Dendritic cell treated with granulocyte-macrophage colony-stimulating factor and Interleukin-4, amounts not matched to agents 40 ng/mL and 50 ng/mL, for 4 days (primary cell): ENCODE measurements around the gene SARNP.

Experiments used
- H3K27ac Mint-ChIP-seq: one replicate; pipeline ENCODE4 v1.8.0; 2022; ENCODE audit warnings: mild to moderate bottlenecking, mixed read lengths
- H3K27me3 Mint-ChIP-seq: one replicate; pipeline ENCODE4 v1.8.0; 2022; ENCODE audit warnings: mild to moderate bottlenecking, mixed read lengths
- H3K36me3 Mint-ChIP-seq: one replicate; pipeline ENCODE4 v1.8.0; 2022; ENCODE audit warnings: low read depth, mixed read lengths
- H3K4me1 Mint-ChIP-seq: one replicate; pipeline ENCODE4 v1.8.0; 2022; ENCODE audit warnings: low read depth, mixed read lengths
- H3K4me3 Mint-ChIP-seq: one replicate; pipeline ENCODE4 v1.8.0; 2022; ENCODE audit warnings: mild to moderate bottlenecking, moderate library complexity, mixed read lengths
- H3K9me3 Mint-ChIP-seq: one replicate; pipeline ENCODE4 v1.8.0; 2022; ENCODE audit warnings: mixed read lengths
- intact Hi-C: fragments of 100-400 bp; cut with micrococcal nuclease; formaldehyde crosslinking; loops from one replicate; pipeline ENCODE4 v1.15.0; 2022

SARNP gene

DNA sequence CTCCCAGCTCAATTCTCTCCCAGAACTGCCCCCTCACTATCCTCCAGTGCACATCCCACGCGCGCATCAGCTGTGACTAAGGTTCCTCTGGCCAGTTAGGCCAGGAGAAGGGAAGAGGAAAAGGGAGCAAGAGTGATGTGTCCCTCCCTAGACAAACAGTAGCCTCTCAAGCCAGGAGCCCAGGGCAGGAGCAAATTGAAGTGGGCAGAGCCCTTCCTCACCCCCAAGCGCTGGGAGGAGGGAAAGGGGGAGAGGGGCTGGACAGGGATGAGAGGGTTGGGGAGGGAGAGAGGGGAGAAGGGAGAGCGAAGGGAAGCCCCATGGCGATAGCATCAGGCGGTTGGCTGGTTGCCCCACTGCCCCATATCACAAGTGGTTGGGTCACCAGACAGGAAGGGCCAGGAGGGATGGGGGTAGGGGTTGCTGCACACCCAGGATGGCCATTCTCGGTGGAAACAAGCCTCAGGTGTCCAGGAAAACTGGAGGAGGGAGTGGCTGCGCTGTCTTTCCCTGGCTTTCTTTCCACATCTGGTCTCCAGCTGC lies 89.8 kb downstream of the SARNP start:
- H3K27me3 Mint-ChIP-seq = peaks cover 1% of the 10 kb centered on the region
- H3K4me1 Mint-ChIP-seq = peaks cover 71% of the 10 kb centered on the region
- no peaks in the 10 kb centered on the region for H3K9me3 Mint-ChIP-seq
- peak overlapping the region; percentile 93 for H3K4me3 Mint-ChIP-seq
- H3K27ac Mint-ChIP-seq = peak overlapping the region; percentile 90
- peaks cover 85% of the 10 kb centered on the region for H3K36me3 Mint-ChIP-seq
- intact Hi-C loops = no loop called here

DNA sequence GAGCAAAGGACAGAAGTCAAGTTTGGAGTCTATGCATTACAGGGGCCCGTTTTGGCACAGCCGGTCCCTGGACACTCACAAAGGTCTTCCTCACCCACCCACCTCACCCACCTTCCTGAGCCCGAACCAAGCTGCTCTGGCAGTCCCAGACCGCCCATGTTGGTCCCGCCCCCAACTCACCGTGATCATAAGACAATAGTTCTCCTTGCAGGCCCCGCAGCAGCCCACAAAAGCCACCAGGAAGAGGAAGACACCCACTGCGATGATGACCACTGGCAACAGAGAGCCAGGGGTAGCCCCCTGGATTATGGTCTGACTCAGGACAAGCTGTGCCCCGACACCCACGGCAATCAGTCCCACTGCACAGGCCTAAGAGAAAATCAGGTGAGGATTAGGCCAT lies 90.6 kb downstream of the SARNP start:
- intact Hi-C loops = no loop called here
- Mint-ChIP-seq H3K4me3 (peak overlapping the region; percentile 93), H3K27me3 (no peaks in the 10 kb centered on the region), H3K4me1 (peaks cover 63% of the 10 kb centered on the region), H3K27ac (peak overlapping the region; percentile 90), H3K9me3 (no peaks in the 10 kb centered on the region), H3K36me3 (peaks cover 78% of the 10 kb centered on the region)

DNA sequence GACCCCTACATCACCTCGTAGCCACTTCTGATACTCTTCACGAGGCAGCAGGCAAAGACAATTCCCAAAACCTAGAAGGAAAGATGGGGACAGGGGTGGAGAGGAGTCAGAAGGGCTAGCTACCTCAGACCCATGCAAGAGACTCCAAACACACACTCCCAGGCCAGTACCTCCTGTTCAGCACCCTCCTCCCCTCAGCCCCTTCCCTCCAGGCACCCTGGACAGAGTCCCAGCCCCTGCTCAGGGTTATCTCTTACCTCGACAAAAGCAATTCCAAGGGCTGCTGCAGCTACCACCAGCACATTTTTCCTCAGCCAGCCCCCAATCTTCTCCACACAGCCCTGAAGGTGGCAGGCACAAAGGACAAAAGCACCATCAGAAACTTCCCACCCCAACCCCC lies 92.0 kb downstream of the SARNP start:
- H3K27ac Mint-ChIP-seq = peak overlapping the region; percentile 56

GRCh38 chr12:55724940-55725309 lies 92.6 kb downstream of the SARNP start:
- Mint-ChIP-seq H3K4me3 (peak overlapping the region; percentile 5), H3K27ac (peak overlapping the region; percentile 56), H3K4me1 (peaks cover 53% of the 10 kb centered on the region), H3K36me3 (peaks cover 73% of the 10 kb centered on the region), H3K27me3 (no peaks in the 10 kb centered on the region), H3K9me3 (no peaks in the 10 kb centered on the region)
- intact Hi-C loops = loop anchor here (1.0 kb wide), 1 partner anchor 12 kb away; no protein-coding TSS in a partner anchor

More for the DNA sequence above, 92.0 kb downstream of the SARNP start:
- peak overlapping the region; percentile 17 for H3K4me3 Mint-ChIP-seq
- intact Hi-C loops = no loop called here
- no peaks in the 10 kb centered on the region for H3K27me3 Mint-ChIP-seq
- peaks cover 73% of the 10 kb centered on the region for H3K36me3 Mint-ChIP-seq
- no peaks in the 10 kb centered on the region for H3K9me3 Mint-ChIP-seq
- H3K4me1 Mint-ChIP-seq = peaks cover 59% of the 10 kb centered on the region

DNA sequence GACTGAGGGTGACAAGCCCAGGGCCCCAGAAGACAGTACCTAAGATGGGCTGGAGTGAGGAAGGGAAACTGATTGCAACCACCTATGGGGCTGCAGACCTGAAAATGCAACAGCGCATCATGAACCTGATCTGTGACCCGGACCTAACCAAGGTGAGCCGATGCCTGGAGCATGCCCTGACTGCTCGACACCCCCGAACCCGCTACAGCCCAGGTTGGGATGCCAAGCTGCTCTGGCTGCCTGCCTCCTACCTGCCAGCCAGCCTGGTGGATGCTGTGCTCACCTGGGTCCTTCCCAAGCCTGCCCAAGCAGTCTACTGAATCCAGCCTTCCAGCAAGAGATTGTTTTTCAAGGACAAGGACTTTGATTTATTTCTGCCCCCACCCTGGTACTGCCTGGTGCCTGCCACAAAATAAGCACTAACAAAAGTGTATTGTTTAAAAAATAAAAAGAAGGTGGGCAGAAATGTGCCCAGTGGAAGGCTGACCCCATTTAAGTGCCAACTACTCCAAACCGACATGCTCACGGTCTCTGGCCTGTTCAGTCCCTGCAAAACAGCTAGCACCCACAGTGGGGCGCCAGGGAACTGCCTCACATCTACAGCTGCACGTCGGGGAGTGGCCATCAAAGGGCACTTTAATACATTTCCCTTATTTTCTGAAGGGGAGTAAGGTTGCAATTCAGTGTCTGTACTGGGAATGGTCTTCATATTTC lies 93.1 kb downstream of the SARNP start:
- intact Hi-C loops = loop anchor here (1.0 kb wide), 1 partner anchor 13 kb away; no protein-coding TSS in a partner anchor
- peak overlapping the region; percentile 56 for H3K27ac Mint-ChIP-seq

GRCh38 chr12:55723516-55724225 lies 93.9 kb downstream of the SARNP start:
- intact Hi-C loops = loop anchor here (1.0 kb wide), 1 partner anchor 14 kb away; no protein-coding TSS in a partner anchor
- Mint-ChIP-seq H3K4me3 (no peak overlapping the region), H3K27ac (no peak overlapping the region), H3K4me1 (peaks cover 59% of the 10 kb centered on the region), H3K27me3 (no peaks in the 10 kb centered on the region), H3K9me3 (no peaks in the 10 kb centered on the region), H3K36me3 (peaks cover 77% of the 10 kb centered on the region)

More for the DNA sequence above, 93.1 kb downstream of the SARNP start:
- Mint-ChIP-seq H3K36me3 (peaks cover 73% of the 10 kb centered on the region), H3K9me3 (no peaks in the 10 kb centered on the region), H3K4me1 (peaks cover 52% of the 10 kb centered on the region), H3K27me3 (no peaks in the 10 kb centered on the region), H3K4me3 (peak overlapping the region; percentile 5)

- H3K4me3 Mint-ChIP-seq = no peak overlapping the region
- intact Hi-C loops = no loop called here
- H3K27me3 Mint-ChIP-seq = no peaks in the 10 kb centered on the region
- H3K27ac Mint-ChIP-seq = no peak overlapping the region
- H3K9me3 Mint-ChIP-seq = no peaks in the 10 kb centered on the region
- peaks cover 66% of the 10 kb centered on the region for H3K4me1 Mint-ChIP-seq
- H3K36me3 Mint-ChIP-seq = peaks cover 79% of the 10 kb centered on the region
Observed at GRCh38 chr12:55722948-55723347, 94.6 kb downstream of the SARNP start.

GRCh38 chr12:55721601-55722213 lies 95.8 kb downstream of the SARNP start:
- intact Hi-C loops = loop anchor here (1.0 kb wide), 1 partner anchor 61 kb away; no protein-coding TSS in a partner anchor

DNA sequence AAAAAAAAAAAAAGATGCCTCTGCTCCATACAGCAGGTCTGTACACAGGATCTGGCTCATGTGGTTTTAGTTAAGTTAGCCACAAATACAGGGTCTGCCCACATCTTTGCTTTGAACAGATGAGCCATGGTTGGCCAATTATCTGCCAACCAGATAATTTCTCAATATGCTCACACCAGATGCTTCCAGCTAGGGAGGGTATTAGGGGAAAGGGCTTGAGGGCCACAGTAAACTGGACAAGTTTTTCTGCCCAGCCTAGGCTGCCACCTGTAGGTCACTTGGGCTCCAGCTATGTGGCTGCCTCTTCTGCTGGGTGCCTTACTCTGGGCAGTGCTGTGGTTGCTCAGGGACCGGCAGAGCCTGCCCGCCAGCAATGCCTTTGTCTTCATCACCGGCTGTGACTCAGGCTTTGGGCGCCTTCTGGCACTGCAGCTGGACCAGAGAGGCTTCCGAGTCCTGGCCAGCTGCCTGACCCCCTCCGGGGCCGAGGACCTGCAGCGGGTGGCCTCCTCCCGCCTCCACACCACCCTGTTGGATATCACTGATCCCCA lies 96.6 kb downstream of the SARNP start:
- no peak overlapping the region for H3K4me3 Mint-ChIP-seq
- peaks cover 64% of the 10 kb centered on the region for H3K4me1 Mint-ChIP-seq
- H3K9me3 Mint-ChIP-seq = no peaks in the 10 kb centered on the region
- H3K27ac Mint-ChIP-seq = no peak overlapping the region
- peaks cover 62% of the 10 kb centered on the region for H3K36me3 Mint-ChIP-seq
- no peaks in the 10 kb centered on the region for H3K27me3 Mint-ChIP-seq
- intact Hi-C loops = loop anchor here (1.0 kb wide), 1 partner anchor 61 kb away; no protein-coding TSS in a partner anchor

More at GRCh38 chr12:55721601-55722213, 95.8 kb downstream of the SARNP start:
- H3K27ac Mint-ChIP-seq = no peak overlapping the region
- peaks cover 67% of the 10 kb centered on the region for H3K36me3 Mint-ChIP-seq
- no peaks in the 10 kb centered on the region for H3K9me3 Mint-ChIP-seq
- peaks cover 66% of the 10 kb centered on the region for H3K4me1 Mint-ChIP-seq
- no peak overlapping the region for H3K4me3 Mint-ChIP-seq
- H3K27me3 Mint-ChIP-seq = no peaks in the 10 kb centered on the region

DNA sequence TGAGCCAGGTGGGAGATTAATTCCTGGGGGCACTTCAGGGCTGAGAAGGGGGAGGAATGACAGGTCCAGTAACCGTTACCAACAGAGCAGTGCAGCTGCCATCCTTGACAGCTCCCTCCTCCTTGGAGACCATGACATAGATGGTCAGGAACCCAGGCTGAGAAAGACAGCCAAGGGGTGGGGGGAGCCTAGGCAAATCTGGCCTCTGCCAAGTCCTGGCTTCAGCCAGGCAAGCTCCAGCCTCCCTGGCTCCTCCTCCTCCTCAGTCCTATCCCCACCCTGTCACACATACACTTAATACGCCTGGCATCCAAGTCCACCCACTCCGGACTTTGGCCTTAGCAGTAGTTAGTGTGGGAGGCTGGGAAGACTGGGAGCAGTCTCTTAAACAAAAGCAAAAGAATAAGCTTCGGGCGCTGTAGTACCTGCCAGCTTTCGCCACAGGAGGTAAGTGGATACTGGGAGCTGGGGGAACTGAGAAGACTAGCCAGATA lies 97.4 kb downstream of the SARNP start, which contains the start of gene RDH5:
TSS of gene RDH5 (plus strand) at position 323 of the 494 bp plus-strand sequence. CDS start 792 bp downstream, outside the sequence.
- no peaks in the 10 kb centered on the region for H3K27me3 Mint-ChIP-seq
- H3K36me3 Mint-ChIP-seq = peaks cover 56% of the 10 kb centered on the region
- H3K4me3 Mint-ChIP-seq = no peak within 1 kb of the TSS
- intact Hi-C loops = no loop called here
- no peaks in the 10 kb centered on the region for H3K9me3 Mint-ChIP-seq
- no peak within 1 kb of the TSS for H3K27ac Mint-ChIP-seq
- H3K4me1 Mint-ChIP-seq = peaks cover 63% of the 10 kb centered on the region

DNA sequence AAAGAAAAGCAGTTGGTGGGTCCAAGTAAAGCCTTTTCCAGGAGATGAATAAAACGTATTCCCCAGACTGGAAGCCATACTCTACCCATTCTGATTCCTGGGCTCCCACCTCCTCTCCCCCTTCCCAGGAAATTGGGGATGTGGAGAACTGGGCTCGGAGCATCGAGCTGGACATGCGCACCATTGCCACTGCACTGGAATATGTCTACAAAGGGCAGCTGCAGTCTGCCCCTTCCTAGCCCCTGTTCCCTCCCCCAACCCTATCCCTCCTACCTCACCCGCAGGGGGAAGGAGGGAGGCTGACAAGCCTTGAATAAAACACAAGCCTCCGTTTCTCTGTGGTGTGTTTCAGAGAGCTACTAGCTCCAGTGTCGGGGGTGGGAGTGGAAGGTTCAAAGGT lies 98.2 kb downstream of the SARNP start:
- peaks cover 56% of the 10 kb centered on the region for H3K4me1 Mint-ChIP-seq
- no peak overlapping the region for H3K27ac Mint-ChIP-seq
- no peaks in the 10 kb centered on the region for H3K9me3 Mint-ChIP-seq
- intact Hi-C loops = no loop called here
- H3K4me3 Mint-ChIP-seq = no peak overlapping the region
- peaks cover 48% of the 10 kb centered on the region for H3K36me3 Mint-ChIP-seq
- H3K27me3 Mint-ChIP-seq = no peaks in the 10 kb centered on the region

DNA sequence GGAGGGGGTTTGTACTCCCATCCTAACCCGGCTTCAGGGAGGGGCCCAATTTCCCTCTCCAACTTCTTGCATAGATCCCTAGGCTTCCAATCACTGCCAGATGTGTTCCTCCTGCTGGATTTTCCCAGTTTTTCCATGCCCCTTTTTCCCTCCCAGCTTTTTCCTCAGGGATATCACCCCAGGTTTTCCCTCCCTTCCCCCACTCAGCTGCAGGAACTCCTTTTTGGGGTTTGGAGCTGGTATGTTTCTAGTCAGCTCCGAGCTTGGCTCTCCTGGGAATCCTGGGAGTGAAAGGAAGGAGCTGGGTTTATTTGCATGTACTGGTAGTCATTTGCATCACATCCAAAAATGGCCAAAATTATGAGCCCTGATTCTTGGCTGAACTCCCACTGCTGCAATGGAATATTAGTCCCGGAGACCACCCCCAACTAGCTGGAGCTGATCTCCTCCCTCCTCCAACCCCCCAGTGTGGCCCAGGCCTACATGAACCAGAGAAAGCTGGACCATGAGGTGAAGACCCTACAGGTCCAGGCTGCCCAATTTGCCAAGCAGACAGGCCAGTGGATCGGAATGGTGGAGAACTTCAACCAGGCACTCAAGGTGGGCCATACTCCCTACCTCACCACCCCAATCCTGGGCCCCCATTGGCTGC lies 98.8 kb downstream of the SARNP start:
- Mint-ChIP-seq H3K36me3 (peaks cover 42% of the 10 kb centered on the region), H3K27me3 (peaks cover under 1% of the 10 kb centered on the region), H3K9me3 (no peaks in the 10 kb centered on the region), H3K4me1 (peaks cover 53% of the 10 kb centered on the region), H3K27ac (peak overlapping the region; percentile 87), H3K4me3 (no peak overlapping the region)
- intact Hi-C loops = no loop called here

- Mint-ChIP-seq H3K36me3 (peaks cover 35% of the 10 kb centered on the region), H3K27me3 (peaks cover 3% of the 10 kb centered on the region), H3K4me1 (peaks cover 49% of the 10 kb centered on the region), H3K27ac (peak overlapping the region; percentile 87), H3K4me3 (peak overlapping the region; percentile 87), H3K9me3 (no peaks in the 10 kb centered on the region)
- intact Hi-C loops = no loop called here
Observed at GRCh38 chr12:55718015-55718414, 99.5 kb downstream of the SARNP start.
